Activated CD8-positive, alpha-beta T cell treated with anti-CD3 and anti-CD28 coated beads, Interleukin-2, amount 10 ng/mL, durations not matched to agents 7 days and 5 days (primary cell): ENCODE results near the gene SUGP1. TPM values are rescaled to one million over a fixed set of nuclear protein-coding genes. Genes with fewer than 3 reads are reported as not detected.

Experiments used
- ATAC-seq: fragments of 150-1000 bp; cut with Tn5 transposase; one replicate; pipeline ENCODE4 v1.10.0; 2021; ENCODE audit warnings: moderate library complexity
- CTCF ChIA-PET: fragments of 350-600 bp; sonication (Branson Sonifier 250); formaldehyde crosslinking; loops from one replicate; lab custom pipeline; 2021; ENCODE audit warnings: antibody characterized with exemption; lab: Charles Lee
- POLR2A ChIA-PET: fragments of 350-600 bp; sonication (Branson Sonifier 250); formaldehyde crosslinking; loops from one replicate; lab custom pipeline; 2021; ENCODE audit warnings: antibody characterized with exemption; lab: Charles Lee
- DNase-seq: peaks from one replicate; pipeline ENCODE4 v3.0.0-alpha.2; 2020
- H3K27ac Mint-ChIP-seq: one replicate; pipeline ENCODE4 v1.8.0; 2021; ENCODE audit warnings: mild to moderate bottlenecking, mixed read lengths
- H3K27me3 Mint-ChIP-seq: one replicate; pipeline ENCODE4 v1.8.0; 2021; ENCODE audit warnings: low read depth, mixed read lengths
- H3K36me3 Mint-ChIP-seq: one replicate; pipeline ENCODE4 v1.8.0; 2021; ENCODE audit warnings: low read depth, mixed read lengths
- H3K4me1 Mint-ChIP-seq: one replicate; pipeline ENCODE4 v1.8.0; 2021; ENCODE audit warnings: low read depth, mixed read lengths
- H3K4me3 Mint-ChIP-seq: one replicate; pipeline ENCODE4 v1.8.0; 2021; ENCODE audit warnings: mild to moderate bottlenecking, mixed read lengths
- H3K9me3 Mint-ChIP-seq: one replicate; pipeline ENCODE4 v1.8.0; 2022; ENCODE audit warnings: mixed read lengths; ENCODE audit not compliant: insufficient read depth
- total RNA-seq, 2 experiments: library from RNA; stranded (reverse); gene quantifications; one replicate each; pipeline ENCODE4 v1.2.3, GENCODE V29; 2021

Gene SUGP1
- total RNA-seq, 2 experiments from 2014 or later: 58.9 to 60.9 TPM

GRCh38 chr19:19285686-19286085 lies 34.6 kb downstream of the SUGP1 start:
- Mint-ChIP-seq H3K9me3 (no peaks in the 10 kb centered on the region), H3K27ac (no peak overlapping the region), H3K4me3 (no peak overlapping the region), H3K4me1 (no peaks in the 10 kb centered on the region), H3K36me3 (peaks cover 32% of the 10 kb centered on the region), H3K27me3 (no peaks in the 10 kb centered on the region)
- ChIA-PET CTCF (no interaction called here), POLR2A (no interaction called here)
- DNase-seq (no peak), ATAC-seq (no peak)

GRCh38 chr19:19280561-19280960 lies 39.7 kb downstream of the SUGP1 start:
- Mint-ChIP-seq H3K4me3 (no peak overlapping the region), H3K27ac (no peak overlapping the region), H3K9me3 (no peaks in the 10 kb centered on the region), H3K4me1 (no peaks in the 10 kb centered on the region), H3K36me3 (peaks cover 36% of the 10 kb centered on the region), H3K27me3 (no peaks in the 10 kb centered on the region)
- ATAC-seq (no peak), DNase-seq (no peak)
- CTCF ChIA-PET: no interaction called here
- POLR2A ChIA-PET: no interaction called here

- no peak overlapping the region for H3K27ac Mint-ChIP-seq
- ChIA-PET POLR2A (no interaction called here), CTCF (no interaction called here)
- H3K27me3 Mint-ChIP-seq: no peaks in the 10 kb centered on the region
- H3K4me1 Mint-ChIP-seq: no peaks in the 10 kb centered on the region
- DNase-seq (no peak), ATAC-seq (no peak)
- no peak overlapping the region for H3K4me3 Mint-ChIP-seq
- H3K9me3 Mint-ChIP-seq: no peaks in the 10 kb centered on the region
- peaks cover 34% of the 10 kb centered on the region for H3K36me3 Mint-ChIP-seq
Measured at GRCh38 chr19:19279853-19280252, 40.5 kb downstream of the SUGP1 start.

GRCh38 chr19:19279062-19279612 lies 41.2 kb downstream of the SUGP1 start:
- Mint-ChIP-seq H3K36me3 (peaks cover 28% of the 10 kb centered on the region), H3K9me3 (no peaks in the 10 kb centered on the region), H3K4me3 (no peak overlapping the region), H3K27ac (no peak overlapping the region), H3K27me3 (peaks cover 2% of the 10 kb centered on the region), H3K4me1 (no peaks in the 10 kb centered on the region)
- ATAC-seq (no peak), DNase-seq (no peak)
- ChIA-PET CTCF (no interaction called here), POLR2A (no interaction called here)

- POLR2A ChIA-PET: no interaction called here
- Mint-ChIP-seq H3K27me3 (peaks cover 11% of the 10 kb centered on the region), H3K4me1 (peaks cover 3% of the 10 kb centered on the region), H3K36me3 (peaks cover 23% of the 10 kb centered on the region), H3K4me3 (no peak overlapping the region), H3K27ac (no peak overlapping the region), H3K9me3 (no peaks in the 10 kb centered on the region)
- no peak for ATAC-seq
- no peak for DNase-seq
- CTCF ChIA-PET: no interaction called here
Measured at GRCh38 chr19:19278315-19278714, 42.0 kb downstream of the SUGP1 start.

- POLR2A ChIA-PET: no interaction called here
- Mint-ChIP-seq H3K4me1 (peaks cover 3% of the 10 kb centered on the region), H3K4me3 (no peak overlapping the region), H3K9me3 (no peaks in the 10 kb centered on the region), H3K36me3 (peaks cover 21% of the 10 kb centered on the region), H3K27ac (no peak overlapping the region), H3K27me3 (peaks cover 19% of the 10 kb centered on the region)
- DNase-seq (no peak), ATAC-seq (no peak)
- CTCF ChIA-PET: no interaction called here
Measured at GRCh38 chr19:19276851-19277250, 43.5 kb downstream of the SUGP1 start.

- no peak overlapping the region for H3K27ac Mint-ChIP-seq
Measured at GRCh38 chr19:19276386-19276785, 43.9 kb downstream of the SUGP1 start.

GRCh38 chr19:19274716-19275565 lies 45.4 kb downstream of the SUGP1 start:
- ChIA-PET CTCF (no interaction called here), POLR2A (no interaction called here)
- DNase-seq: no peak
- Mint-ChIP-seq H3K27ac (no peak overlapping the region), H3K9me3 (no peaks in the 10 kb centered on the region), H3K4me3 (no peak overlapping the region), H3K4me1 (peaks cover 3% of the 10 kb centered on the region), H3K36me3 (peaks cover 16% of the 10 kb centered on the region), H3K27me3 (peaks cover 22% of the 10 kb centered on the region)
- ATAC-seq: no peak

More at GRCh38 chr19:19276386-19276785, 43.9 kb downstream of the SUGP1 start:
- H3K36me3 Mint-ChIP-seq: peaks cover 21% of the 10 kb centered on the region
- ChIA-PET CTCF (no interaction called here), POLR2A (no interaction called here)
- peaks cover 22% of the 10 kb centered on the region for H3K27me3 Mint-ChIP-seq
- no peaks in the 10 kb centered on the region for H3K9me3 Mint-ChIP-seq
- ATAC-seq (no peak), DNase-seq (no peak)
- no peak overlapping the region for H3K4me3 Mint-ChIP-seq
- peaks cover 3% of the 10 kb centered on the region for H3K4me1 Mint-ChIP-seq

GRCh38 chr19:19274146-19274545 lies 46.2 kb downstream of the SUGP1 start:
- CTCF ChIA-PET: interaction anchor here (0.6 kb wide), 1 partner anchor 99 kb away, joined by 3 read pairs; no protein-coding TSS in a partner anchor
- no peak for ATAC-seq
- peaks cover 22% of the 10 kb centered on the region for H3K27me3 Mint-ChIP-seq

GRCh38 chr19:19271828-19272599 lies 48.3 kb downstream of the SUGP1 start:
- H3K4me1 Mint-ChIP-seq: peaks cover 3% of the 10 kb centered on the region
- CTCF ChIA-PET: no interaction called here
- no peak overlapping the region for H3K27ac Mint-ChIP-seq
- H3K4me3 Mint-ChIP-seq: no peak overlapping the region
- peaks cover 24% of the 10 kb centered on the region for H3K27me3 Mint-ChIP-seq
- H3K9me3 Mint-ChIP-seq: no peaks in the 10 kb centered on the region
- DNase-seq (no peak), ATAC-seq (no peak)
- POLR2A ChIA-PET: no interaction called here
- H3K36me3 Mint-ChIP-seq: peaks cover 5% of the 10 kb centered on the region

More at GRCh38 chr19:19274146-19274545, 46.2 kb downstream of the SUGP1 start:
- no peaks in the 10 kb centered on the region for H3K9me3 Mint-ChIP-seq
- POLR2A ChIA-PET: no interaction called here
- no peak overlapping the region for H3K4me3 Mint-ChIP-seq
- no peak for DNase-seq
- peaks cover 3% of the 10 kb centered on the region for H3K4me1 Mint-ChIP-seq
- H3K36me3 Mint-ChIP-seq: peaks cover 16% of the 10 kb centered on the region
- no peak overlapping the region for H3K27ac Mint-ChIP-seq

- Mint-ChIP-seq H3K27me3 (peaks cover 24% of the 10 kb centered on the region), H3K9me3 (no peaks in the 10 kb centered on the region), H3K27ac (no peak overlapping the region), H3K36me3 (no peaks in the 10 kb centered on the region), H3K4me1 (peaks cover 3% of the 10 kb centered on the region), H3K4me3 (no peak overlapping the region)
- ChIA-PET POLR2A (interaction anchor here (0.6 kb wide), 1 partner anchor 189 kb away, joined by 3 read pairs; no protein-coding TSS in a partner anchor), CTCF (no interaction called here)
- no peak for ATAC-seq
- DNase-seq: no peak
Measured at GRCh38 chr19:19270749-19271571, 49.3 kb downstream of the SUGP1 start.
